Uterus (tissue), 2 donors: ENCODE results near the gene NTRK2.

Experiments used
- POLR2A ChIP-seq, 2 donors: fragments of 450-650 bp; IDR thresholded peaks; one replicate each; pipeline ENCODE4 v1.6.1; 2016; ENCODE audit warnings: antibody characterized with exemption in 2 of 2, mild to moderate bottlenecking in 1 of 2, moderate library complexity in 1 of 2
- TF ChIP-seq, protein P1 (sequence below), 4 experiments: fragments of 200-600 bp in 2 of 4; fragments of 450-650 bp in 2 of 4; sonication (generic) in 2 of 4; IDR thresholded peaks; one replicate each; pipeline ENCODE4 v1.5.1; 2016 to 2019; ENCODE audit warnings: antibody characterized with exemption in 4 of 4, mild to moderate bottlenecking in 2 of 4, moderate library complexity in 1 of 4

DNA sequence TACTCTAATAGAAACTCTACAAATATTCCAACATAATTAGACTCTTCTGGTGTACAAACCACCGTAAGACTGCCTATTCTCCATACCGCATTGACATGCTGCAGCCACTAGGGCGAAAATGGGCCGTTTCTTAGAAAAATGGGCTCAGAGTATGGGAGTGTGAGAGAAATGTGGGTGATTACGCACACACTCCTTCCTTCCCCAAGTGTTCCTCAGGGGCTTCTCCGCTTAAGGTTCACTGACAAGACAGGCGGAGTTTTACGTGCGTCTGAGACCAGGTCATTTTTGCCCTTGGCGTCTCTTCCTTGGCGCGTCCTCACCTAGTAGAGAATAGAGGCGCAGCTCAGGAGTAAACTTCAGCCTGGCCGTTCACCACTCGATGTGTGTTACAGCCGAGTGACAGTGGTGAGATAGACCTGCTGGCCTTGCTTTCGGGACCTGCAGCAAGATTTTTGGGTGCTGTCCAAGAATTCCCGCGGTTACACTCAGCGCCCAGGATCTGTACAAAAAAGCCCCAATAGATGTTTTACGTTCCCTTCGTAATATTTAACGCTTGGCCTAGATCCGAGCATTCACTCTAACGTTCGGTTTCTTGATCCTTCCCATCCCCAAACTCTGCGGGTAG, 1.8 kb upstream of the NTRK2 start:
- TF ChIP-seq, protein P1, sequence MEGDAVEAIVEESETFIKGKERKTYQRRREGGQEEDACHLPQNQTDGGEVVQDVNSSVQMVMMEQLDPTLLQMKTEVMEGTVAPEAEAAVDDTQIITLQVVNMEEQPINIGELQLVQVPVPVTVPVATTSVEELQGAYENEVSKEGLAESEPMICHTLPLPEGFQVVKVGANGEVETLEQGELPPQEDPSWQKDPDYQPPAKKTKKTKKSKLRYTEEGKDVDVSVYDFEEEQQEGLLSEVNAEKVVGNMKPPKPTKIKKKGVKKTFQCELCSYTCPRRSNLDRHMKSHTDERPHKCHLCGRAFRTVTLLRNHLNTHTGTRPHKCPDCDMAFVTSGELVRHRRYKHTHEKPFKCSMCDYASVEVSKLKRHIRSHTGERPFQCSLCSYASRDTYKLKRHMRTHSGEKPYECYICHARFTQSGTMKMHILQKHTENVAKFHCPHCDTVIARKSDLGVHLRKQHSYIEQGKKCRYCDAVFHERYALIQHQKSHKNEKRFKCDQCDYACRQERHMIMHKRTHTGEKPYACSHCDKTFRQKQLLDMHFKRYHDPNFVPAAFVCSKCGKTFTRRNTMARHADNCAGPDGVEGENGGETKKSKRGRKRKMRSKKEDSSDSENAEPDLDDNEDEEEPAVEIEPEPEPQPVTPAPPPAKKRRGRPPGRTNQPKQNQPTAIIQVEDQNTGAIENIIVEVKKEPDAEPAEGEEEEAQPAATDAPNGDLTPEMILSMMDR (IDR thresholded peaks at IDR 0.05) = no peak
- no peak for TF ChIP-seq POLR2A (IDR thresholded peaks at IDR 0.05)
